ENCODE measurements around the gene COPA.
A peak's percentile ranks its signal among the peaks of the same experiment; 100 is the strongest.

COPA gene

DNA sequence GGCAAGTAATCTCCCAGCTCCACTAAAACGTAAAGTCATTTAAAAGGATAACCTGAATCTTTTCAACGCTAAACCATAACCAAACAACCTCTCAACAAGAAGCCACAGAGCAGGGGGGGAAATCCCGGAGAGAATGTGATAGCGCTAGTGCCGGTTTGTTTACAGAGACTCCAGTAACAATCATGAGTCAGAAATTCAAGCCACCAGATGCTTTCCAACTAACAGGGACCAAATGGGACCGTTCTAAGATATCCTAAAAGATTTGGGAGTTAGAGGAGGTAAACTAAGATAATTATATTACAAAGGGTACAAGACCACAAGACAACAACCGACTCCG is 81.5 kb downstream of the COPA start:
- TF ChIP-seq, protein P1, sequence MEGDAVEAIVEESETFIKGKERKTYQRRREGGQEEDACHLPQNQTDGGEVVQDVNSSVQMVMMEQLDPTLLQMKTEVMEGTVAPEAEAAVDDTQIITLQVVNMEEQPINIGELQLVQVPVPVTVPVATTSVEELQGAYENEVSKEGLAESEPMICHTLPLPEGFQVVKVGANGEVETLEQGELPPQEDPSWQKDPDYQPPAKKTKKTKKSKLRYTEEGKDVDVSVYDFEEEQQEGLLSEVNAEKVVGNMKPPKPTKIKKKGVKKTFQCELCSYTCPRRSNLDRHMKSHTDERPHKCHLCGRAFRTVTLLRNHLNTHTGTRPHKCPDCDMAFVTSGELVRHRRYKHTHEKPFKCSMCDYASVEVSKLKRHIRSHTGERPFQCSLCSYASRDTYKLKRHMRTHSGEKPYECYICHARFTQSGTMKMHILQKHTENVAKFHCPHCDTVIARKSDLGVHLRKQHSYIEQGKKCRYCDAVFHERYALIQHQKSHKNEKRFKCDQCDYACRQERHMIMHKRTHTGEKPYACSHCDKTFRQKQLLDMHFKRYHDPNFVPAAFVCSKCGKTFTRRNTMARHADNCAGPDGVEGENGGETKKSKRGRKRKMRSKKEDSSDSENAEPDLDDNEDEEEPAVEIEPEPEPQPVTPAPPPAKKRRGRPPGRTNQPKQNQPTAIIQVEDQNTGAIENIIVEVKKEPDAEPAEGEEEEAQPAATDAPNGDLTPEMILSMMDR (IDR thresholded peaks at IDR 0.05): no peak
- TF ChIP-seq ZFX (IDR thresholded peaks at IDR 0.05; ENCODE audit: borderline replicate concordance): no peak

DNA sequence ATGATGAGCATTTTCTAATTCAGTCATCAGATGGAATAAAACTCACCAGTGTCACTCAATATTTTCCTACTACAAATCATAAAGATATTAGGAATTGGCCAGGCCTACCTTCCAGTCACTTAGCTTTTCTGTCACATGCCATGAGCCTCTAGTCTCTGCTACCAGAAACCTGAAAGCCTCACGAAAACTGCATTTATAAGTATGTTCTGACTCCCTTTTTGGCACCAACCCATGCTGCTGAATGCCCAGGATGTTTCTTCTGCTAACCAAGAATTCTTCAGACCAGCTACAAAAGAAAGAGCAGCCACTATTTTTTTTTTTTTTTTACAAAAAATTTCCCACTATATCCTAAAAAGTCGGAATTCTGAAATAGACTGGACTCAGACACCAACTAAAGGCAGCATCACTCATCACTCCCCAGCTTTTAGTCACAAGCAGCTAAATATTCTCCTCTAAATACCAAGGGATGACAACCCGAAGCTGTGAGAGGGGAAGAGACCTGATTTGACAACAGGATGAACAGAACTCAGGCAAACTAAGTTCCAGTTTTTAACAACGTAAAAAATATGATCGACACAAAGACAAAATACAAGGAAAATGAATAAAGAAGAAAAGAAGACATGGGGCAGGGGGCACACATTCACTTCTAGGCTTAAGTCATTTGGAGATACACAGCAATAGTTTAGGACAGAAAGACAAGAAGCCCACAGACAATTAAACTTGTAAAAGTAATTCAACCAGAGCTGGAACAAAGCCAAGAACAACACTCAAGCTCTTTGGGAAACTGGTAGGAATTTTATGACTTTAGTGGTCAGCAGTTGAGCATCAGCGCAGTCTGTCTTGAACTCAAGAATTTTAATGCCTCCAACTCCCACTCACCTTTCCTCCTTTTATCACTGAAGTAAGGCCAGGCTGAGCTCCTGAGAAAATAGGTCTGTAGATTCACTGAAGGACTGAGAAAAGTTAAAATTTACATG is 82.4 kb downstream of the COPA start:
- no peak for TF ChIP-seq ZFX (IDR thresholded peaks at IDR 0.05; ENCODE audit: borderline replicate concordance)
- TF ChIP-seq, protein P1 (IDR thresholded peaks at IDR 0.05): no peak

More for the DNA sequence above, 81.5 kb downstream of the COPA start:
- H3K27ac ChIP-seq: peak overlapping the region; percentile 87

GRCh38 chr1:160258177-160258798 is 84.8 kb downstream of the COPA start:
- TF ChIP-seq, protein P1 (IDR thresholded peaks at IDR 0.05): no peak
- TF ChIP-seq ZFX (IDR thresholded peaks at IDR 0.05; ENCODE audit: borderline replicate concordance): no peak
- H3K27ac ChIP-seq: no peak overlapping the region

More for the DNA sequence above, 82.4 kb downstream of the COPA start:
- peak overlapping the region; percentile 87 for H3K27ac ChIP-seq

DNA sequence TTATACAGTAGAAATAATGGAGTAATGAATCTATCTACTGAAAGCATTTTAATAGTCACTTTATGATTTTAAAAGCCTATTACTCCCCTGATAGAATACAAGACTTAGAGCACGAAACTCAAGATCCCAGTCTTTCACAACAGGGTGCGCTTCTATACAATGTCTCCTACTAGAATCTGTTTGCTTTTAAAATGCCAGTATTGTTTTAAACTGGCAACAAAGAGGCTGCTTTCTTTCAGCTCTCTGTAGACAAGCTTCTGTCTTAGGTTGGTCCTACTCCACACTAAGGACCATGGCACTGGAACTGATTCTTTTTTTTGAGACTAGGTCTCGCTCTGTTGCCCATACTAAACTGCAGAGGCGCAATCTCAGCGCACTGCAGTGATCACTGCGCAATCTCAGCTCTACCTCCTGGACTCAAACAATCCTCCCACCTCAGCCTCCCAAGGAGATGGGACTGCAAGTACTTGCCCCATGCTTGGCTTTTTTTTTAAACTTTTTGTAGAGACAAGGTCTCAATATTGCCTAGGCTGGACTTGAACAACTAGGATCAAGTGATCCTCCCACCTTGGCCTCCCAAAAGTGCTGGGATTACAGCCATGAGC is 85.5 kb downstream of the COPA start:
- TF ChIP-seq, protein P1 (IDR thresholded peaks at IDR 0.05): no peak
- no peak for TF ChIP-seq ZFX (IDR thresholded peaks at IDR 0.05; ENCODE audit: borderline replicate concordance)
- H3K27ac ChIP-seq: no peak overlapping the region

- no peak overlapping the region for H3K27ac ChIP-seq
- TF ChIP-seq ZFX (IDR thresholded peaks at IDR 0.05; ENCODE audit: borderline replicate concordance): no peak
- TF ChIP-seq, protein P1 (IDR thresholded peaks at IDR 0.05): no peak
Measured at GRCh38 chr1:160256396-160257046, 86.5 kb downstream of the COPA start.

DNA sequence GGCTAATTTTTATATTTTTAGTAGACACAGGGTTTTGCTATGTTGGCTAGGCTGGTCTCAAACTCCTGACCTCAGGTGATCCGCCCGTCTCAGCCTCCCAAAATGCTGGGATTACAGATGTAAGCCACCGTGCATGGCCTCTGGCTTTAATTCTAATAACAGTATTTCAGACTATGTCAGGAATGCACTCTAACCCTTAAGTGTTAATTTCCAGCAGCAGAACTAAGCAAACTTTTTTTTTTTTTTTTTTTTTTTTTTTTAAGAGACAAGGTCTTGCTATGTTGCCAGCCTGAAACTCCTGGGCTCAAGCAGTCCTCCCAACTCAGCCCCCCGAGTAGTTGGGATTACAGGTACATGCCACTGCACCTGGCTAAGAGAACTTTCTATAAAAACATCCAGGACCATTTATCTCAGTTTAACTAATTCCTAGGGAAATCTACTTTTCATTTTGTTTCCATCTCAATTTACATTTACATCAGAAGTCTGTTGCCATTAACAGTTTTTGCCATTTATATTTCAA is 87.2 kb downstream of the COPA start:
- TF ChIP-seq, protein P1 (IDR thresholded peaks at IDR 0.05): no peak
- TF ChIP-seq ZFX (IDR thresholded peaks at IDR 0.05; ENCODE audit: borderline replicate concordance): no peak

More for the DNA sequence above, 87.2 kb downstream of the COPA start:
- no peak overlapping the region for H3K27ac ChIP-seq

Data from 22Rv1 (cell line).